IMR-90 (cell line): ENCODE data around the gene NFYC.

Experiments
- BHLHE40 ChIP-seq: fragments of 150-350 bp; IDR thresholded peaks from 2 replicates; pipeline ENCODE4 v1.6.1; 2016; ENCODE audit warnings: mild to moderate bottlenecking, low read depth, low read length
- CEBPB ChIP-seq: IDR thresholded peaks from 2 replicates; pipeline ENCODE4 v1.6.1; 2012; ENCODE audit warnings: low read depth, low read length, improper control_type of control experiment
- CHD1 ChIP-seq: IDR thresholded peaks from 2 replicates; pipeline ENCODE4 v1.6.1; 2012; ENCODE audit warnings: low read depth, low read length, improper control_type of control experiment
- MAZ ChIP-seq: IDR thresholded peaks from 2 replicates; pipeline ENCODE4 v1.6.1; 2012; ENCODE audit warnings: low read depth, mild to moderate bottlenecking, low read length, improper control_type of control experiment, moderate library complexity, borderline replicate concordance
- POLR2A ChIP-seq: IDR thresholded peaks from 2 replicates; pipeline ENCODE4 v1.6.1; 2012; ENCODE audit warnings: mild to moderate bottlenecking, low read depth, low read length
- RCOR1 ChIP-seq: IDR thresholded peaks from 2 replicates; pipeline ENCODE4 v1.6.1; 2012; ENCODE audit warnings: mild to moderate bottlenecking, low read length, improper control_type of control experiment; ENCODE audit not compliant: insufficient replicate concordance
- RFX5 ChIP-seq: IDR thresholded peaks from 2 replicates; pipeline ENCODE4 v1.8.0; 2012; ENCODE audit warnings: low read depth, mild to moderate bottlenecking, low read length, moderate library complexity
- SMC3 ChIP-seq: fragments of 150-350 bp; IDR thresholded peaks from 2 replicates; pipeline ENCODE4 v1.6.1; 2016; ENCODE audit warnings: low read depth, mild to moderate bottlenecking, antibody characterized with exemption, low read length, moderate library complexity
- USF2 ChIP-seq: fragments of 150-350 bp; IDR thresholded peaks from 2 replicates; pipeline ENCODE4 v1.6.1; 2017; ENCODE audit warnings: mild to moderate bottlenecking, antibody characterized with exemption, low read length, low read depth
- TF ChIP-seq, protein P1 (sequence below): conservative IDR thresholded peaks from 2 replicates; pipeline ENCODE4 v1.5.1; 2012; ENCODE audit warnings: mild to moderate bottlenecking, low read depth, low read length, improper control_type of control experiment

GRCh38 chr1:40757084-40757483 lies 65.6 kb downstream of the NFYC start:
- TF ChIP-seq USF2 (no peak), CEBPB (no peak), POLR2A (no peak), MAZ (no peak), SMC3 (no peak), CHD1 (no peak), BHLHE40 (no peak), RFX5 (no peak), RCOR1 (no peak)
- TF ChIP-seq, protein P1, sequence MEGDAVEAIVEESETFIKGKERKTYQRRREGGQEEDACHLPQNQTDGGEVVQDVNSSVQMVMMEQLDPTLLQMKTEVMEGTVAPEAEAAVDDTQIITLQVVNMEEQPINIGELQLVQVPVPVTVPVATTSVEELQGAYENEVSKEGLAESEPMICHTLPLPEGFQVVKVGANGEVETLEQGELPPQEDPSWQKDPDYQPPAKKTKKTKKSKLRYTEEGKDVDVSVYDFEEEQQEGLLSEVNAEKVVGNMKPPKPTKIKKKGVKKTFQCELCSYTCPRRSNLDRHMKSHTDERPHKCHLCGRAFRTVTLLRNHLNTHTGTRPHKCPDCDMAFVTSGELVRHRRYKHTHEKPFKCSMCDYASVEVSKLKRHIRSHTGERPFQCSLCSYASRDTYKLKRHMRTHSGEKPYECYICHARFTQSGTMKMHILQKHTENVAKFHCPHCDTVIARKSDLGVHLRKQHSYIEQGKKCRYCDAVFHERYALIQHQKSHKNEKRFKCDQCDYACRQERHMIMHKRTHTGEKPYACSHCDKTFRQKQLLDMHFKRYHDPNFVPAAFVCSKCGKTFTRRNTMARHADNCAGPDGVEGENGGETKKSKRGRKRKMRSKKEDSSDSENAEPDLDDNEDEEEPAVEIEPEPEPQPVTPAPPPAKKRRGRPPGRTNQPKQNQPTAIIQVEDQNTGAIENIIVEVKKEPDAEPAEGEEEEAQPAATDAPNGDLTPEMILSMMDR, result no peak
